ENCODE results near the gene PITHD1.

- TF ChIP-seq, protein P1, sequence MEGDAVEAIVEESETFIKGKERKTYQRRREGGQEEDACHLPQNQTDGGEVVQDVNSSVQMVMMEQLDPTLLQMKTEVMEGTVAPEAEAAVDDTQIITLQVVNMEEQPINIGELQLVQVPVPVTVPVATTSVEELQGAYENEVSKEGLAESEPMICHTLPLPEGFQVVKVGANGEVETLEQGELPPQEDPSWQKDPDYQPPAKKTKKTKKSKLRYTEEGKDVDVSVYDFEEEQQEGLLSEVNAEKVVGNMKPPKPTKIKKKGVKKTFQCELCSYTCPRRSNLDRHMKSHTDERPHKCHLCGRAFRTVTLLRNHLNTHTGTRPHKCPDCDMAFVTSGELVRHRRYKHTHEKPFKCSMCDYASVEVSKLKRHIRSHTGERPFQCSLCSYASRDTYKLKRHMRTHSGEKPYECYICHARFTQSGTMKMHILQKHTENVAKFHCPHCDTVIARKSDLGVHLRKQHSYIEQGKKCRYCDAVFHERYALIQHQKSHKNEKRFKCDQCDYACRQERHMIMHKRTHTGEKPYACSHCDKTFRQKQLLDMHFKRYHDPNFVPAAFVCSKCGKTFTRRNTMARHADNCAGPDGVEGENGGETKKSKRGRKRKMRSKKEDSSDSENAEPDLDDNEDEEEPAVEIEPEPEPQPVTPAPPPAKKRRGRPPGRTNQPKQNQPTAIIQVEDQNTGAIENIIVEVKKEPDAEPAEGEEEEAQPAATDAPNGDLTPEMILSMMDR (IDR thresholded peaks at IDR 0.05), result no peak
- no peak for TF ChIP-seq POLR2A (IDR thresholded peaks at IDR 0.05)
Measured at GRCh38 chr1:23816906-23817305, 38.7 kb downstream of the PITHD1 start.
